ENCODE measurements around the gene BPTF. TPM values are rescaled to one million over a fixed set of nuclear protein-coding genes. Genes with fewer than 3 reads are reported as not detected.
"Not testable (repeated sequence)": the region's sequence is repeated elsewhere in the genome, so short reads cannot be mapped to it uniquely, and the experiment has no call there.

BPTF gene
- total and polyA plus RNA-seq, 2 of the 13 experiments (the other 11 are each of a cell fraction or from before 2014, with no cell fraction given): 43.5 to 66.1 TPM

GRCh38 chr17:67905298-67905697, 80.0 kb downstream of the BPTF start:
- peaks cover 12 to 59% of the 10 kb centered on the region in 2 experiments for H3K36me3 ChIP-seq (replicated peaks in 1 of 2; ENCODE audit: control insufficient read depth in 1 of 2, insufficient read depth in 2 of 2, low read length in 2 of 2)
- in situ Hi-C loops (cut with HindIII; ENCODE audit: extremely low pct_ligation_motif_present, low pct_unique_long_range_greater_than_20kb); H3K27me3 ChIP-seq (ENCODE audit: control insufficient read depth in 1 of 2, insufficient read depth in 2 of 2, low read length in 2 of 2); H3K4me1 ChIP-seq (ENCODE audit: insufficient read depth, low read length); ATAC-seq; H3K79me2 ChIP-seq (ENCODE audit: insufficient read depth, low read length); H3K4me3 ChIP-seq (replicated peaks in 1 of 3; ENCODE audit: insufficient read depth in 1 of 3, low read depth in 2 of 3, low read length in 3 of 3); BruUV-seq (replicated peaks); intact Hi-C loops (cut with micrococcal nuclease; ENCODE audit: unreplicated experiment); POLR2A ChIA-PET; H3K4me2 ChIP-seq (ENCODE audit: low read depth, low read length); H3K9ac ChIP-seq (ENCODE audit: insufficient read depth, low read depth, low read length); CTCF ChIA-PET (ENCODE audit: low intra/inter-chr PET ratio, low total read pairs); H2AFZ ChIP-seq (ENCODE audit: low read length); FAIRE-seq; H3K27ac ChIP-seq (ENCODE audit: extremely low read length, insufficient read depth, low read length); H3K9me3 ChIP-seq (ENCODE audit: low read length); DNase-seq (ENCODE audit: low spot score); H4K20me1 ChIP-seq (ENCODE audit: insufficient read depth, low read length): not testable (repeated sequence)
- TF ChIP-seq, protein P1, sequence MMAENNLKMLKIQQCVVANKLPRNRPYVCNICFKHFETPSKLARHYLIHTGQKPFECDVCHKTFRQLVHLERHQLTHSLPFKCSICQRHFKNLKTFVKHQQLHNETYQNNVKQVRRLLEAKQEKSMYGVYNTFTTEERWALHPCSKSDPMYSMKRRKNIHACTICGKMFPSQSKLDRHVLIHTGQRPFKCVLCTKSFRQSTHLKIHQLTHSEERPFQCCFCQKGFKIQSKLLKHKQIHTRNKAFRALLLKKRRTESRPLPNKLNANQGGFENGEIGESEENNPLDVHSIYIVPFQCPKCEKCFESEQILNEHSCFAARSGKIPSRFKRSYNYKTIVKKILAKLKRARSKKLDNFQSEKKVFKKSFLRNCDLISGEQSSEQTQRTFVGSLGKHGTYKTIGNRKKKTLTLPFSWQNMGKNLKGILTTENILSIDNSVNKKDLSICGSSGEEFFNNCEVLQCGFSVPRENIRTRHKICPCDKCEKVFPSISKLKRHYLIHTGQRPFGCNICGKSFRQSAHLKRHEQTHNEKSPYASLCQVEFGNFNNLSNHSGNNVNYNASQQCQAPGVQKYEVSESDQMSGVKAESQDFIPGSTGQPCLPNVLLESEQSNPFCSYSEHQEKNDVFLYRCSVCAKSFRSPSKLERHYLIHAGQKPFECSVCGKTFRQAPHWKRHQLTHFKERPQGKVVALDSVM (CRISPR knock-in tag; IDR thresholded peaks at IDR 0.05): peak; percentile 71; the same call in 1 of the 2 replicates
- TF ChIP-seq ZNF121 (CRISPR knock-in tag; IDR thresholded peaks at IDR 0.05): peak; percentile 89
- WGBS (ENCODE audit: low lambda C conversion rate): 53% methylated on average over 2 of the region's 2 CpGs

- H3K79me2 ChIP-seq (ENCODE audit: insufficient read depth, low read length); H3K4me3 ChIP-seq (replicated peaks in 1 of 3; ENCODE audit: insufficient read depth in 1 of 3, low read depth in 2 of 3, low read length in 3 of 3); H4K20me1 ChIP-seq (ENCODE audit: insufficient read depth, low read length); in situ Hi-C loops (cut with HindIII; ENCODE audit: extremely low pct_ligation_motif_present, low pct_unique_long_range_greater_than_20kb); H3K27ac ChIP-seq (ENCODE audit: extremely low read length, insufficient read depth, low read length); BruUV-seq (replicated peaks); H3K9me3 ChIP-seq (ENCODE audit: low read length); H3K4me1 ChIP-seq (ENCODE audit: insufficient read depth, low read length); ATAC-seq; H2AFZ ChIP-seq (ENCODE audit: low read length); H3K4me2 ChIP-seq (ENCODE audit: low read depth, low read length); CTCF ChIA-PET (ENCODE audit: low intra/inter-chr PET ratio, low total read pairs); intact Hi-C loops (cut with micrococcal nuclease; ENCODE audit: unreplicated experiment); H3K27me3 ChIP-seq (ENCODE audit: control insufficient read depth in 1 of 2, insufficient read depth in 2 of 2, low read length in 2 of 2); POLR2A ChIA-PET; H3K9ac ChIP-seq (ENCODE audit: insufficient read depth, low read depth, low read length); DNase-seq (ENCODE audit: low spot score): not testable (repeated sequence)
- 98% methylated on average over 7 of the region's 7 CpGs for WGBS (ENCODE audit: low lambda C conversion rate)
- H3K36me3 ChIP-seq (replicated peaks in 1 of 2; ENCODE audit: control insufficient read depth in 1 of 2, insufficient read depth in 2 of 2, low read length in 2 of 2): peaks cover 25 to 57% of the 10 kb centered on the region in 2 experiments
- FAIRE-seq: peak; percentile 18
Observed at GRCh38 chr17:67910117-67910803, 85.0 kb downstream of the BPTF start.

Measured in HepG2 (cell line).